Fibroblast of peridontal ligament (primary cell): ENCODE measurements around the gene RRP12.

Experiments used
- DNase-seq: peaks from one replicate; pipeline ENCODE4 v3.0.0-alpha.2; 2010; ENCODE audit errors: extremely low read depth

Gene RRP12

DNA sequence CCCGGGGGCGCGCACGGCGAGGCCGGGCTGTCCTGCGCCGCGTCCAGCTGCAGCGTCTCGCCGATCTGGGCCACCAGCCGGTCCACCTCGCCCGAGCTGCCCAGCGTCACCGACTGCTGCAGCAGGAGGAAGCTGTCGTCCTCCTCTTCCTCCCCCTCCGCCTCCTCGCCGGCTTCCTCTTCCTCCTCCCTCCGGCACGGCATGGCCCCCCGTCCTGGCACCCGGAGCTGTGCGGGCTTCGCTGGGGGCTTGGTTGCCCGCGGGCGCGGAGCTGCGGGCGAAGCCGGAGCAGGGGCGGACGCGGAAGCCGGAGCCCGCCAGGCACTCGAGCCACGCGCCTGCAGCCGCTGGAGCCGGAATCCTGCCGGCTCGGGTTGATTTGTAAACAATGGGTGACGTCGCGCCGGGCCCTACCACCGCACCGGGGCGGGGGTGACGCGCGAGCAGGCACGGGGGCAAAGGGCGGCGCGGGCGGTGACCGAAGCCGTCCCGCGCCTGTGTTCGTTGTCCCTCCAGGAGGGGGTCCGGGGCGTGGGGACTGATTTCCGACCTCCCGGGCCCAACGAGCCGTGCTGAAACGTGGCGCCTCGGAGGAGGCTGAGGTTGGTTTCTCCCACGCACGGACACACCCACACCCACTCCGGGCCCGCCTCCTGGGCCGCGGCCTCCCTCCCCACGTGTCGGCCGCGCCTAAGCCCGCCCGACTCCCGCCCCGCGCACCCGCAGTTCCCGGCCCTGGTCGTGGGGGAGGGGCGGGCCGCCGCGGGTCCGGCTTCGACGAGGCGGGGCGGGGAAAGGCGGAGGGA, 66.6 kb downstream of the RRP12 start, which contains the start of gene FRAT2:
TSS of gene FRAT2 (minus strand) at position 360 of the 806 bp plus-strand sequence. CDS start at position 203, 157 bp downstream.
- DNase-seq: peak; percentile 88

DNA sequence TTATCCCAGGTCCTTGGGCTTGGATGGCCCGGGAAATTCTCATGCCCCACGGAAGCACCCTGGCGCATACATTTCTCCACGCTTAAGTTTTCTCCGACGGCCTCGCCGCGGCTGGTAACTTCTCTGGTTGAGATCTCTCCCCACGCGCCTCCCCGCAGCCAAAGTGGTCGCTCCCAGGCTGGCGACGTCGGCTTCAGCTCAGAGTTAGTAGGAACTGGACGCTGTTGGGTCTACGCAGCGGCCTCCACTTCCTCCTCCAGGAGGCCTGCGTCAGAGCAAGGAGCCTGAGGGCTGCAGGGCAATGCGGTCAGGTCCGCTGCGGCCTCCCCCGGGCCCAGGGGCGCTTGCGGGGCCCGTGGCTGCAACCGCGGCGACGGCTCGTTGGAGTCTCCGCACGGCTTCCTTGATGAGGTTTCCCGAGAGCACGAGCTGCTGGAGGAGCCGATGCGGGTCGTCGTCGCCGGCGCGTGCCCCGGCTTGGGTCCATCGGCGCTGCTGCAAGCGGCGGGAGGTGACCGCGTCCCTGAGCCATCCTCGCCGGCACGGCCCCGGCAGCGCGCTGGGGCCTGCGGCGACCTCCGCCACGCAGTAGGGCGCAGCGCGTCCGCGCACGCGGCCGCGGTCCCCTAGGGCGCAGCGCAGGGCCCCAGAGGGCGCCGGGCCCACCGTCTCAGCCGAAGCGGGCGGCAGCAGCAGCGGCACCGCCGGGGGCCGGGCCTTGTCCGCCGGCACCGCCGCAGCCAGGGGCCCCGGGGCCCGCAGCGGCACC, 67.4 kb downstream of the RRP12 start:
- peak; percentile 33 for DNase-seq

DNA sequence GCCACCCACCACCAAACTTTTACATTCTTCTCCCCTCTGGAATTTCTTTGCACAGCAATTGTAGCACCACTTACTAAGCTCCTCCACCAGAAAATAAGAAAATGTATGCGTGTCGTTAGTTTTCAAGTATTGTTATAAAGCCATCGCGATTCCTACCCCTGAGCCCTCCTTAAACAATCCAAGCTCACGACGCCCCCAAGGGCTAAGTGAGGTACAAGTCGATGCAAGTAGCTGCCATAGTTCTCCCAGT, 67.9 kb downstream of the RRP12 start:
- DNase-seq: peak; percentile 53

GRCh38 chr10:97332591-97333350, 68.4 kb downstream of the RRP12 start:
- peak; percentile 85 for DNase-seq

DNA sequence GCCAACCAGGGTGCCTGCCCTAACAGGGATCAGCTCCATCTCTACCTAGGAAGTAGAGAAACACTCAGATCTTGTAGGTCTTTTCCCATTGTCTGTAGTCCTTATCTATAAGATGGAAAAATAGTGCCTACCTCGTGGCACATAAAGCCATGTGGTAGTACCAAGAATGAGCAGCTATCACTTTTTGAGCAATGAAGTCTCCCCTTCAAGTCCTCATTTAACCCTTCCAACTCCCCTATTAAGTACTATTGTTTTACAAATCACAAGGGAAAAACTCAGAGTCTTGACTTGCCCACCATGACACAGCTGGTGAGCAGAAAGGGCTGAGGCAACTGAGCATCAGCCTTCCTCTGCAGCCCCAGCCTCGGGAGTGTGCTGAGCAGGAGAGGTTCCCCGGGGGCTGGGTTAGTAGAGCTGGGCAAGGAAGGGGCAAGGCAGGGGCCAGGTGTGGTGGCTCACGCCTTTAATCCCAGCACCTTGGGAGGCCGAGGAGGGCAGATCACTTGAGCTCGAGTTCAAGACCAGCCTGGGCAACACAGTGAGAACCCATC, 69.9 kb downstream of the RRP12 start:
- no peak for DNase-seq

- DNase-seq: no peak
These were observed 71.4 kb downstream of the RRP12 start for GRCh38 chr10:97329766-97330165.

- DNase-seq: no peak
These were observed 72.3 kb downstream of the RRP12 start for GRCh38 chr10:97328646-97329453.

DNA sequence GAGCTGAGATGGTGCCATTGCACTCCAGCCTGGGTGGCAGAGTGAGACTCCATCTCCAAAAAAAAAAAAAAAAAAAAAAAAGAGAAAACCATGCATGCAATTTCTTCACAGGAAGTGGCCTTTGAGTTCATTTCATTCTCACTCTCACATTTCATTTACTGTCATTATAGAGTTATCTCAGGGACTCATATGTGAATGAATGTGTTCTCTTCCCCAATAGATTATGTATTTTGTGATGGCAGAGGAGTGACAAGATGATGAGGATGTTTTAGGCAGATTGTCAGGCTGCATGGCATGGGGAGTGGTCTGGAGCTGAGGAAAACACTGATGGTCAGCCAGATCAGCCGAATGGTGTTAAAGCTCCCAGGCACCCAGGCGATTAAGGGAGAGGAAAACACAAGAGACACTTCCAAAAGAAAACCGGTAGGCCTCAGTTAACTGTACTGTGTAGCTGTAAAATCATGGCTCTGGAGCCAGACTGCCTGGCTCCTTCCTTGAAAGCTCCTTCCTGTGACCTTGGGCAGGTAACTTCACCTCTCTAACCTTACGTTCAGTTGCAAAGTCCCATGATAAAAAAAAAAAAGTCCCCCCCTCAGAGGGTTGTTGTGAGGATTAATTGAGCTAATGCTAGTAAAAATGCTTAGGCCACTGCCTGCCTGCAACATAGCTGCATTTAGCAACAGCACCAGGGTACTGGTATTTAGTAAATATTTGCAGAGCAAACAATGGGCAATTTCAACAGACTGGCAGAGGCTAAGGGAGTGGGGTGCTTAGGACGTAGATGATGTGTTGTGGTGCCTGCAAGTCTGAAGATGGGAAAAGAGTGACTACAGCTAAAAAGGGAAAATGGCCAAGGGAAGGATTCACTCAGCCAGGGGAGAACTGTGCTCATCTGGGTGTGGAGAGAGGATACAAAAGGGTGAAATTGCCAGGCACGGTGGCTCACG, 73.5 kb downstream of the RRP12 start:
- DNase-seq: no peak

GRCh38 chr10:97325754-97326153, 75.4 kb downstream of the RRP12 start:
- DNase-seq: no peak

- DNase-seq: no peak
These were observed 77.6 kb downstream of the RRP12 start for GRCh38 chr10:97323501-97323900.

- DNase-seq: no peak
These were observed 79.3 kb downstream of the RRP12 start for GRCh38 chr10:97321804-97322190.

DNA sequence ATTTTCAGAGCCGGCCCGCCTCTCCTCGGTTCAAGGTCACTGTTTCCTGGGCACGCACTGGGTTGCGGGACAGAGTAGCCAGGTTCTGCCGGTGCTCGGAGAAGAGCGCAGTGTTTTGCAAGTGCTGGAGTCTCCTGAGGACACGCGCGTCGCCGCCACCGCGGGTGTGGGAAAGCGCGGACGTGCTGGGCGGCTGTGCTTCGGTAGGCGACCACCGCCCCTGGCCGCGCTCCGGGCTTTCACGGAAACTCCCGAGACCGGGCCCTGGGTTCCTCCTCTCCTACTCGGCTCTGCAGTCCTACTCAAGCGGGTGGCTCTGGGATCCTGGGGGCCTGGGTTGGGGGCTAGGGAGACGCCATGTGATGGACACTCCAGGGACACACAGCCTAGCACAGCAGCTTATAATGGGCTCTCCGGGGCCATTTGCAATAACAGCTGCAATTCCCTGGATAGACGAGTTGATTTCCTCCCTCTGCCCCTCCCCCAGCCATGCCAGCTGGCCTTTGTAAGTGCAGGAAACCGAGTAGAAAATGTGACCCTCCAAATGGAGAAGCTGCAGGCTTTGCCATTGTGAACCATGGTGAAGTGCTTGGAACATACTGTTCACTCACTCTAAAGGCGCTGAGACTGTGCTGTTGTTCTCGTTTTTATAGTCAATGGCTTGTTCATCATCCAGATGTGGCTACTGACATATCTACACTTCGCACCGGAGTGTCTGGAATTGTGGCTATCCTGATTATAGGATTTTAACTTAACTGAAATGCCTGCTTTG, 79.9 kb downstream of the RRP12 start:
- no peak for DNase-seq

DNA sequence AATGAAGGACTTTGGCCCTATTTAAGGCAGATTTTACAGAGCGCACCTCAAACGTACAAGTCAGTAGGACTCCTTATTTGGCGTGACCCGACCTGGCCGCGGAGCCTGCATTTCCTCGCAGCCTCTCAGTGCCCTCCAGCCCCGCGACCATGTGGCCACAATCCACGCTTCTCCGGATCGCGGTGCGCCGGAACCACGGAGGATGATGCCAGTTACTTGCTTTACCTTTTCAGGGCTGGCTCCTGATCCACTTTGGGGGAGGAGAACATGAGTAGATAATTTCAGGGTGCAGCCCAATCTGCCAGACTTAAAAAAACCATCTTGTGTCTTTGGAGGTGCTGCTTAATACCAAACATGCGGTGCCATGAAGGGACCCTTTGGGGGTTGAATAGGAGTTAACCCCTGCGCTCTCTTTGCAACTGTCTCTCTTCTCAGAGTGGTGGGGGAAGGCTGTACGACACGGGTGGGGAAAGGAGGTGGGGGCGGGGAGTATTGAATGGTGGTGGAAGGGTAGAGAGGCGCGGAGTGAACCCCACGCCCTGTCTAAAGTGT, 80.6 kb downstream of the RRP12 start:
- no peak for DNase-seq

DNA sequence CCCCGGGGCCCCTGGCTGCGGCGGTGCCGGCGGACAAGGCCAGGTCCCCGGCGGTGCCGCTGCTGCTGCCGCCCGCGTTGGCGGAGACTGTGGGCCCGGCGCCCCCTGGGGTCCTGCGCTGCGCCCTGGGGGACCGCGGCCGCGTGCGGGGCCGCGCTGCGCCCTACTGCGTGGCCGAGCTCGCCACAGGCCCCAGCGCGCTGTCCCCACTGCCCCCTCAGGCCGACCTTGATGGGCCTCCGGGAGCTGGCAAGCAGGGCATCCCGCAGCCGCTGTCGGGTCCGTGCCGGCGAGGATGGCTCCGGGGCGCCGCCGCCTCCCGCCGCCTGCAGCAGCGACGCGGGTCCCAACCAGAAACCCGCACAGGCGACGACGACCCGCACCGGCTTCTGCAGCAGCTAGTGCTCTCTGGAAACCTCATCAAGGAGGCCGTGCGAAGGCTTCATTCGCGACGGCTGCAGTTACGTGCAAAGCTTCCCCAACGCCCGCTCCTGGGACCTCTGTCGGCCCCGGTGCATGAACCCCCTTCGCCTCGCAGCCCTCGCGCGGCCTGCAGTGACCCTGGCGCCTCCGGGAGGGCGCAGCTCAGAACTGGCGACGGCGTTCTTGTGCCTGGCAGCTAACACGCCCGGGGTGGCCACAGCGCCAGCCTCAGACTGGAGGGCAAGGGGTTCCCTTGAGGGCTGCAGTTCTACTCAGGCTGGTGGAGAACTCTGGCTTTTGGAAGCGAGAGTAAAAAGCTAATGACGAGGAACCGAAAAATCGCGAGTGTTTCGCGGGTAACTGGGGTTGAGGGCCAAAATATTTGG, 81.3 kb downstream of the RRP12 start:
- DNase-seq: peak; percentile 17

DNA sequence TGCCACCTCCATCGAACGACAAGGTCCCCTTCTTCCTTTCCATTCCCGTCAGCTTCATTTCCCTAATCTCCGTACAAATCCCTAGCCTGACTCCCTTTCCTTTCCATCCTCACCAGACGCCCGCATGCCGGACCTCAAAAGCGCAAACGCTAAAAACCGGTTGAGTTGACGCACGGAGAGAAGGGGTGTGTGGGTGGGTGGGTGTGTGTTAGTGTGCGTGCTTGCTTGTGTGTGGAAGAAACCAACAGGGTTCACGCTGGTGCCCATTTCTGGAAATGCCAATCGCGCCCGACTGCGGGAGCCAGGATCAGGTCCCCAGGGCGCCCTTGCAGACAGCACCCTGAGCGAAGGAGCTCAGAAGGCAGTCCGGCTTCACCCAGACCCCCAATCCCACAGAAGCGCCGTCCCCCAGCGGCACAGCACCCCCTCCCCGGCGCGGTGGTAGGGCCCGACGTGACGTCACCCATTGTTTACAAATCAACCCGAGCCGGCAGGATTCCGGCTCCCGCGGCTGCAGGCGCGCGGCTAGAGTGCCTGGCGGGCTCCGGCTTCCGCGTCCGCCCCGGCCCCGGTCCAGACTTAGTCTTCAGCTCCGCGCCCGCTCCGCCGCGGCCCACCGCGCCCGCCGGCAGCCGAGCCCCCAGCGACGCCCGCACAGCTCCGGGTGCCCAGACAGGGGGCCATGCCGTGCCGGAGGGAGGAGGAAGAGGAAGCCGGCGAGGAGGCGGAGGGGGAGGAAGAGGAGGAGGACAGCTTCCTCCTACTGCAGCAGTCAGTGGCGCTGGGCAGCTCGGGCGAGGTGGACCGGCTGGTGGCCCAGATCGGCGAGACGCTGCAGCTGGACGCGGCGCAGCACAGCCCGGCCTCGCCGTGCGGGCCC, 82.1 kb downstream of the RRP12 start, which contains the start of gene FRAT1:
TSS of gene FRAT1 (plus strand) at position 500 of the 880 bp plus-strand sequence. CDS start at position 683, 183 bp downstream.
- peak; percentile 90 for DNase-seq

GRCh38 chr10:97314671-97315070, 86.5 kb downstream of the RRP12 start:
- DNase-seq: no peak

GRCh38 chr10:97312897-97313296, 88.2 kb downstream of the RRP12 start:
- no peak for DNase-seq
